ENCODE results near the gene TRIM46. TPM values are rescaled to one million over a fixed set of nuclear protein-coding genes. Genes with fewer than 3 reads are reported as not detected.
"Not testable (repeated sequence)": the region's sequence is repeated elsewhere in the genome, so short reads cannot be mapped to it uniquely, and the experiment has no call there.

TRIM46 gene
- total RNA-seq, 1 donor from 2014 or later, result 1.6 TPM

DNA sequence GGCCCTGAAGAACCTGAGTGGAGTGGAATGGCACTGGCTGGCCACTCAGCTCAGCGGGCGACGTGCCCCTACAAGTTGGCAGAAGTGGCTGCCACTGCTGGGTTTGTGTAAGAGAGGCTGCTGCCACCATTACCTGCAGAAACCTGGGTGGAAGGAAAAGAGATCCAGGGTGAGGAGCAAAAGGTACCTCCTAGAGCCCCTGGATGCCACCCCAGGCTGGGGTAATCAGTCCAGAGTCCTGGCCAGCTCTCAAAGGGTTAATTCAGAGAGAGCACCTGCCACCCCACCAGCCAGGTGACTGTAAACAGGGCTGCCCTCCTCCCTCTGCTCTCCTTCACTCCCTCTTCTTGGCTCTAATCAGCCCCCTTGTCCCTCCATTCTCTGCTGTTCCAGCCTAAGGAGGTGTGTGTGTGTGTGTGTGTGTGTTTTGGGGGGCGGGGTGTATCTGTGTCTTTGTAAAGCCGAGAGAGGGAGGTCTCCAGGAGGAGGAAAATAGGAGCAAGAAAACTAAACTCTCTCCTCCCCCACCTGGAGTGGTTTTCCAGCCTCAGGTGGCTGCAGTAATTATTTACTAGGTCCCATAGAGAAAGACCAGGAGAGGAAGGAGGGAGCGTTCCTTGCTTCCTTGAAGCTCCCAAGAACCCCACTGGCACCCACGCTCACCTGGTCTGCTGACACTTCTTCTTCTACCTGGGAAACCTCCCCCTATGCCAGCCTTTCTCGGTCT is 12.6 kb downstream of the TRIM46 start:
- no peak for DNase-seq (ENCODE audit: low spot score)

DNA sequence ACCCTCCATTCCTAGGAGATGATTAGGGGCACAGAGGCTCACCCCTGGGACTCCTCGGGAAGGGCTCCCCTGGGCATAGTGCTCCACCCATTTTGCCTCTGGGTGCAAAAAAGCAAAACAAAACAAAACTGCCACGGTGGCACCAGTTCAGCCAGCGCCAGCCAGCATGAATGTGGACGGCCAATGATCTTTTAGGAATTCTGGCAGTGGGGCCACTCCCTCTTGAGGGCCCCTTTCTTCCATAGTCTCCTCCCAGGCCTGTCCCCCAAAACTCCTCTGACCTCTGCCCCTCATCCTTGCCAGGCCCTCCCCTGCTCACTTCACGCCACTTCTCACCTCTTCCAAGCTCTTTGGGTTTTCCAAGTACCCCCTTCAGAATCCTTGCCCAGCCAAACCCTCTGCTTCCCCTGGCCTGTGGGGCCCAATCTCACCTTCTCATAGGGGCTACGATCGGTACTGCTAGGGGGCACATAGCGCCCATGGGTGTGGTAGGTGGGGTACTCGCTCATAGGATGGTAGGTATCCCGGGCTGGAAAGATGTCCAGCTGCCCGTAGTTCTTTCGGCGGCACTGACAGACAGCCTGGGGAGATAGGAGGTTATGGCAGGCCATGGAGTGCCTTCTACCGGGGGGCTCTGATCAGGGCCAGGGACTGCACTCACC is 13.3 kb downstream of the TRIM46 start:
- no peak for DNase-seq (ENCODE audit: low spot score)

DNA sequence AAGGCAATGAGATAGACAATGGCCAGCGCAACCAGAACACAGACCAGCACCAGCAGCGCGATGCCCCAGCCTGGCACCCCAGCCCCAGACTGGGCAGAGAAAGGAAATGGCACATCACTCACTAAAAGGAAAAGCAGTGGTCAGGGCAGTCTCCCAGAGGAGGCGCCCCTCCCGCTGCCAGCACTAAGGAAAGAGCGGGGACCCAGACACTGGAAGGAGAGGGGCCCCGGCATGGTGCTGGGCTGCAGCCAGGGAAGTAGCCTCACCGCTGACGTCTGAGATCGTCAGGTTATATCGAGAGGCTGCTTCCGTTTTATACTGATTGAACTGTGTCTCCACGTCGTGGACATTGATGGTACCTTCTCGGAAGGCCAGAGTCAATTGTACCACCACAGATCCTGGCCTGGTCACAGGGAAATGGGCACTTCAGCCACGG is 13.8 kb downstream of the TRIM46 start:
- no peak for DNase-seq (ENCODE audit: low spot score)

DNA sequence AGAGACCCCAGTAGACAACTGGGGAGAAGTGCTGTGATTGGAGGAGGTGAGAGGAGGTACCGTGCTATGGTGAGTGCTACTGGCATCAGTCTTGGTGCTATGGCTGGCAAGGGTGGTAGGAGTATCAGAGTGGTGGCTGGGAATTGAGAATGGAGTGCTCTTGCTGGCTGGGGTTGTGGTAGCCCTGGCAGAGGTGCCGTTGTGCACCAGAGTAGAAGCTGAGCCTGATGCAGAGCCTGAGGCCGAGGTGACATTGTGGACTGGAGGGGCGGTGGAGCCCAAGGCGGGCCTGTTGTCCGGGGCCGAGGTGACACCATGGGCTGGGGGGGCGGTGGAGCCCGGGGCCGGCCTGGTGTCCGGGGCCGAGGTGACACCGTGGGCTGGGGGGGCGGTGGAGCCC is 14.6 kb downstream of the TRIM46 start:
- no peak for DNase-seq (ENCODE audit: low spot score)

DNA sequence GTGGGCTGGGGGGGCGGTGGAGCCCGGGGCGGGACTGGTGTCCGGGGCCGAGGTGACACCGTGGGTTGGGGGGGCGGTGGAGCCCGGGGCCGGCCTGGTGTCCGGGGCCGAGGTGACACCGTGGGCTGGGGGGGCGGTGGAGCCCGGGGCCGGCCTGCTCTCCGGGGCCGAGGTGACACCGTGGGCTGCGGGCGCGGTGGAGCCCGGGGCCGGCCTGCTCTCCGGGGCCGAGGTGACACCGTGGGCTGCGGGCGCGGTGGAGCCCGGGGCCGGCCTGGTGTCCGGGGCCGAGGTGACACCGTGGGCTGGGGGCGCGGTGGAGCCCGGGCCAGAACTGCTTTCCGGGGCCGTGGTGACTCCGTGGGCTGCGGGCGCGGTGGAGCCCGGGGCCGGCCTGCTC is 16.3 kb downstream of the TRIM46 start:
- not testable (repeated sequence) for DNase-seq (ENCODE audit: low spot score)

DNA sequence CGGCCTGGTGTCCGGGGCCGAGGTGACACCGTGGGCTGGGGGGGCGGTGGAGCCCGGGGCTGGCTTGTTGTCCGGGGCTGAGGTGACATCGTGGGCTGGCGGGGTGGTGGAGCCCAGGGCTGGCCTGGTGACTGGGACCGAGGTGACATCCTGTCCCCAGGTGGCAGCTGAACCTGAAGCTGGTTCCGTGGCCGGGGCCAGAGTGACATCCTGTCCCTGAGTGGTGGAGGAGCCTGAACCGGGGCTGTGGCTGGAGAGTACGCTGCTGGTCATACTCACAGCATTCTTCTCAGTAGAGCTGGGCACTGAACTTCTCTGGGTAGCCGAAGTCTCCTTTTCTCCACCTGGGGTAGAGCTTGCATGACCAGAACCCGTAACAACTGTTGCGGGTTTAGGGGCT is 18.3 kb downstream of the TRIM46 start:
- no peak for DNase-seq (ENCODE audit: low spot score)

DNA sequence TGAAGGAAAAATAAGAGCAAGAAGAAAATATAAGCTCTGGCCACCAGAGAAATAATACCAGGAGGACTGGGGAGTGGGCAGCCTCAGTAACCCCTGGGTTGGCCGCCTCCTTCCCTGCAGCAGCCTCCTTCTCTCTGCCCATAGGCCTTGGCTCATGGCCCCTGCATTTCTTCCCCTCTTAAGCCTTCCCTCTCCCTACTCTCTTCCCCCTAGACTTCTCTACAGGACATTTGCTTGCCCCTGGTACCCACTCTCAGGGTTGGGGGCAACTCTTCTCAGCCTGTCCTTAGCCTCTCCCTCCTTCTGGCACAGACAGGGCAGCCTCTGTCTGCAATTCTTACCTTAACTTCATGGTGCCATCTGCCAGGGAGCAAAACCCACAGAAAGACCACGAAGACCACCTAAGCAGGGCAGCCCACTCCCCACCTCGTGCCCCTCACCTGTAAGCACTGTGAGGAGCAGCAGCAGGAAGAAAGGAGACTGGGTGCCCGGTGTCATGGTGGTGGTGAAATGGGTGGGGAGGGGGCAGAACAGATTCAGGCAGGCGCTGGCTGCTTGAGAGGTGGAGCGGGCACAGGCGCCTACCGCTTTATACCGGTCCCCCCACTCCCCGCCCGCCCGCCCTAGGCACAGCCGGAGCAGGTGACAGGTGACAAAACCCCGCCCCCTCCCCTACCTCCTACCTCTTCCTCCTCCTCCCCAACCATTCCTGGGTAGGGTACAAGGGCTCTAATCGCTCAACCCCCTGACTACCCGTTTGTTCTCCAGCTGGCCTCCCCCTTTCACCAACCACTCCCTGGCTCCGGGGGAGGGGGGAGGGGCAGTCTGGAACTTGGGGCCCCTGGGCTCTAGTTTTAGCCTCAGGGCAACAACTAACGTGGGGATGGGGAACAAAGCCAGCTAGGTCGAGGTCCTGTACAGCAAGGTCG is 19.0 kb downstream of the TRIM46 start:
- DNase-seq (ENCODE audit: low spot score), result peak; percentile 88

DNA sequence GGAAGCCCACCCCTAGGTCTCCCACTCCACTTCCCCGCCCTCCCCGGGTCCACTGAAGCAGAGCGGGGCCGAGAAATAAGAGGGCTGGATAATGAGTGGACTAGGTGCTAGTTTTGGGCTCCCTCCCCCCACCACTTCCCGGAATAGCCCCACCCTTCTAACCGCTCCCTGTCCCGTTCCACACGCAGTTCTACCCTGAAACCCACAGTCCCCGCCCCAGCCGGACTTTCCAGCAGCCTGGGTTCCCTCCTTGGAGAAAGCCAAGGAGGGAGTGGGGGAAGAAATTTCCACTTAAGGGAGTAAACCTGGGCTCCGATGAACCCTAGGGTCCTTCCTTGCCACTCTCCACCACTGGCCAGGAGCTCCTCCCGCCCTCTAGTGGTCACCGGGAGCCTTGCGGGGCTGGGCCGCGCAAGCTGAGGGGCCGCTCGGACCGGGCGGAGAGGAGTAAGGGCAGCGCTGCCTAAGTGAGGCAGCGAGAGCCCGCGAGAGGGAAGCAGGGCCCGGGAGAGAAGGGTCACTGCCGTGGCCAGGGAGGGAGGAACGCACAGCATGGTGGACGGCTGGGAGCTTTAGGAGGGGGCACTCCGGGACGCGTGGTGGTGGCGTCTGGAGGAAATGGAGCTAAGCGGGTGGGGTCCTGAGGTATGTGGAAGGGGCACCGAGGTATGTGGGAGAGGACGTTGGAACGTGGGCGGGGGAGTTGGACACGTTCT is 19.8 kb downstream of the TRIM46 start:
- DNase-seq (ENCODE audit: low spot score), result peak; percentile 97

DNA sequence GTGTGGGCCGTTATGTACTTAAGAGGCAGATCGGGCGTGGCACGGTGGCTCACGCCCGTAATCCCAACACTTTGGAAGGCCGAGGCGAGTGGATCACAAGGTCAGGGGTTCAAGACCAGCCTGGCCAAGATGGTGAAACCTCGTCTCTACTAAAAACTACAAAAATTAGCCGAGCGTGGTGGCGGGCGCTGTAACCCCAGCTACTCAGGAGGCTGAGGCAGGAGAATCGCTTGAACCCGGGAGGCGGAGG is 20.3 kb downstream of the TRIM46 start:
- not testable (repeated sequence) for DNase-seq (ENCODE audit: low spot score)

DNA sequence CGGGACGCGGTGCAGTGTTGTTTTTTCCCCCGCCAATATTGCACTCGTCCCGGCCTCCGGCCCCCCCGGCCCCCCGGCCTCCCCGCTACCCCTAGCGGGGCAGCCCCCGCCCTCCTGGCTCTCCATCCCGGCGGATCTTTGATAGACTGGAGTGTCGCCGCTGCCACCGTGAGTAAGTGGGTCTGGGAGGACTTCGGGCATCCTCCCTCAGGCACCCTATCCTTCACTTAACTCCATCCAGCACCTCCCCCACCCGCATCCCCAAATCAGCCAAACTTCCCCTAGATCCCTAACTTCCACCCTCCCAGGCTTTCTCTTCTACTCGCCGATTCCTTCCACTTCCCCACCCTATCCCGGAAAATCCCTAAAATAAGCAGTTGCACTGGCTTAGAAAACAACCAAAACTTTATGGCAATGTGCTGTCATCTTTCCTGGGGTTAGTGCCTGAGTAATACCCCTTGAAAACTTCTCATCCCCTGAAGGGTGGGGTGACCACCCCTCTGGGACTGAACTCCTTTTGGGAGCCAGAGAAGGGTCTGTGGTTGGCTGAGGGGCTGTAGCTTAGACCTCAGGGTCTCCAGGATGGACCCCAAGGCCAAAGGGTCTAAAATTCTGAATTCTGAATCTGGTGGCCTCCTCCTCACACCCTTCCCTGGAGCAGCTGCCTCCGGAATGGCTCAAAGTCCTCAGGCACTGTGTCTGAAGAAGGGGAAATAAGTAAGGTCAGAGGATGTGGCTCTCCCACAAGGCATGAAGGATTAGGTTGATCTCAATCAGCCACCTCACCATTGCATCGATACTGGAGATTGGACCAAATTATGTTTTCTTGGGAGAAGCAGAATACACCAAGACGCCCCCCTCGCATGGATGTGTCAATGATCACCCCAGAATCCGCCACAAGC is 21.8 kb downstream of the TRIM46 start:
- no peak for DNase-seq (ENCODE audit: low spot score)

DNA sequence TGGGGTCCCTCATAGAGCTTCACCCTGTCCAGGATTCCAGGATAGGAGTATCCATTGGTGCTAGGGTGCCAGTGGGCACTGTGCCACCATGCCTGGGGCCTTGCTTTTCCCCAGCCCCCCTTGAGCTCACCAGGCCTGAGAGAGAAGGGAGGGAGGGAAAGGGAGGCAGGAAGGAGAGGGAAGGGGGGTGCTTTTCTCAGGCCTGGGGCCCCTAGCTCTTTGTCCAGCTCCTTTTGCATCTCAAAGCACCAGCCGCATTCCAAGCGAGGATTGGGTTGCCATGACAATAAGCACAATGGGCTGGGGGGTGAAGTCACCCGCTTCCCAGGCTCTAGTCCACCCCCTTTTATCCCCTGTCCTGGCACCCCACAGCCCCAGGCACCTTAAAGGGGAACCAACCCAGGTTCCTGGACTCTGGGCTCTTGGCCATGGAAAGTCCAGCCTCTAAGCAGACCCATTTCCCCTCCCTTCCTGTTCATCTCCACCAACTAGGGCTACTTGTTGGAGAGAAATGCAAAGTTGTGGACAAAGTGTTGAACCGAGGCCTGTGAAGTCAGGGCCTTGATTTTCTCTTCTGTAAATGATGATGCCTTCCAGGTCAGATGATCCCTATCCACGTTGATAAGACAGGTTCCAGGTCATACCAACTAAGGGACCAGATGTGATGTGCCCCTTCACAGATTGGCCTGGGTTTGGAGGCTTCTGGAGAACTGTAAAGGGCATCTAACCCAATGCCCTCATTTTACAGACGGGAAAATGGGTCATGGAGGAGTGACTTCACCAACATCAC is 22.6 kb downstream of the TRIM46 start:
- no peak for DNase-seq (ENCODE audit: low spot score)

DNA sequence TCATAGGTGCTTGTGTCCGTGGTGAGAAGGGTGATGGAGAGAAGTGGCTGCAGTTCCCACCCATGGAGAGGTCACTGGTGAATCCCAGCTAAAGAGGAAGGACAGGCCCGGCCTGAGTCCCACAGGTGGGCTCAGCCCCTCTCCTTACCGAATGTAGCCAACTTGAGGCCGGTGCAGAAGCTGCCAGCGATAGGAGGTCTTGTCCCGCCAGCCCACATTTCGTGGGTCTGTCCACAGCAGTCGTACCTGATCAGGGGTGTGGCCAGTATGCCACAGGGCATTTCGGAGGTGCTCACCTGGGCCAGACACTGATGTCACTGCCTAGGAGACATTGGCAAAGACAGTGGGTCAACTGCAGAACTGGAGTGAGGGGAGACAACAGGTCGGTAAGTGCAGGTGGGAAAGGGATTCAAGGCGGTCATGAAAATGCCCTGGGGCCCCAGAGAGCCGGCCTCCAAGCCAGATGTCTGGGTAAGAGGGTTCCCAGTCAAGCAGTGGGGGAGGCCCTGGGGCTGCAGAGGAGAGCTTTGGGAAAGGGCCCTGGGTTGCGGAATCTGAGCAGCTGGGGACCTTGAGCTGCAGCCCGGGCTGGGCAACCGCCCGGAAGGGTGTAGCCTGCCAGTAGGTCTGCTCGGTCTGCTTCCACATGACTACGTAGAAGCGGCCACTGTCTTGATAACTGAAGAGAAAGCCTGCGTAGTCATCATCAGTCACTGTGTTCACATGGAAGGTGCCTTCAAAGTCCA is 23.4 kb downstream of the TRIM46 start:
- no peak for DNase-seq (ENCODE audit: low spot score)

DNA sequence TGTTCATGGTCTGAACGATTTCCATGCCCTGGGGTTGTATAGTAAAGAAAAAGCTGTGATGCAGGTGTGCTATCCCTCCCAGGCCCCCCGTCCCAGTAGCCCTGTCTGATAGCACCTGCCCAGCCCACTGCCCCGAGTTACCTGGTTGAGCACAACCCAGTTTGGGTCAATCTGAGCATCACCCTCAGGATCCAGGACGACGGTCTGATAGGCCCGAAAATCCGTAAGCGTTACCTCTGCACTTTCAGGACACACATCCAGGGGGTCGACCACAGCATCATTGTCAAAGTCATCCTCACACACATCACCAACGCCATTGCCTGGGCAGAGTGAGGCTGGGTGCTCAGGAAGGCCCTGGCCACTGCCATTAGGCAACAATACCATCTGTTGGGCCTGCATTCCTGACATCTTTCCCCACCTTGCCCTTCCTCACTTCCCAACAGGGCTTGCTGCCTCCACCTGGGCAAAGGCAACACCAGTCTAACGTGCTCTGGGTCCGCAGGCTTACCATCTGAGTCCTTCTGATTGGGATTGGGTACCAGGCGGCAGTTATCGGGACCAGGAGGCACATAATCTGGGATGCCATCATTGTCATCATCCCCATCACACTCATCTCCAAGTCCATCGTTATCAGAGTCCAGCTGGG is 24.4 kb downstream of the TRIM46 start:
- DNase-seq (ENCODE audit: low spot score), result no peak

DNA sequence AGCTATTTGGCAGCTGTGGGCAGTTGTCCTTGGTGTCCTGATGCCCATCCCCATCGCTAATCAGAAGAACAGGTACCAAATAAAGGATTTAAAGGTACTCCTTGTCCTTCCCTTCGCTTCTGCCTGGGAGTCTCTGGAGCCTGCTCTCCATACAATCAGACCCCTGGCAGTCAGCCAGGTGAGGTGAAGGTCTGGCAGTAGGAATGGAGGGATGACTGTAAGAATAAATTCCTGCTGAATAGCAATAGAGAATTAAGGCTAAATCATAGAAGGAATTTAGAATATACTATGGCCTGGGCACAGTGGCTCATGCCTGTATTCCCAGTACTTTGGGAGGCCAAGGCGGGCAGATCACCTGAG is 24.9 kb downstream of the TRIM46 start:
- no peak for DNase-seq (ENCODE audit: low spot score)

DNA sequence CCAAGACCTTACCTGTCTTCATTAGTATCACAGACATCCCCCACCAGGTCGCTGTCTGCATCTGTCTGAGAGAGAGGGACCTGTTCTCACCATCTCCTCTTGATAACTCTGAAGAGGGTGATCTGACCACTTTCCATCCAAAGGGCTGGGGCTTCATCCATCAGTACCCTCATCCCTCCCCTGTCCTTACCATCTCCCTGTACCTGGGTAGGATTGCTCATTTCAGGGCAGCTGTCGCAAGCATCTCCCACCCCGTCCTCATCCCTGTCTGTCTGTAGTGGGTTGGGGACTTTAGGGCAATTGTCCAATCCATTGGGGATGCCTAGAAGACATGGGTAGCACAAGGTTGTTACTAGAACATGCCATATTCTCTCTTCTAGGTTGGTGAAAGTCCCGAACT is 26.1 kb downstream of the TRIM46 start:
- DNase-seq (ENCODE audit: low spot score), result no peak

DNA sequence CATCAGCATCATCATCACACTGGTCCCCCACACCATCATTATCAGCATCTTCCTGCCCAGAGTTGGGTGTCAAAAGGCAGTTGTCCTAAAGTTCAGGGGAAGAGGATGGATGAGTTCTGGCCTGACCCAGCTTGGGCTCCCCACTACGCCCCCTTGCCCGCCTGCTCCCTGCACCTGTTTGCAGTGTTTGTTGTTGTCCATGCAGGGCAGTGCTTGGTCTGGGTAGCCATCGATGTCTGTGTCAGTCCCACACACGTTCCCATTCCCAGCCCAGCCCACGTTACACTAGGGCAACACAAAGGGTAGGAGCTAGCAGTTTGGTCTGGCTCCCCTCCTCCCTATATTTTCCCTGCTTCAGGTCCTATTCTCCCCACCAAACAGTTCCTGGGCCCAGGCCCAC is 27.3 kb downstream of the TRIM46 start:
- DNase-seq (ENCODE audit: low spot score), result no peak

DNA sequence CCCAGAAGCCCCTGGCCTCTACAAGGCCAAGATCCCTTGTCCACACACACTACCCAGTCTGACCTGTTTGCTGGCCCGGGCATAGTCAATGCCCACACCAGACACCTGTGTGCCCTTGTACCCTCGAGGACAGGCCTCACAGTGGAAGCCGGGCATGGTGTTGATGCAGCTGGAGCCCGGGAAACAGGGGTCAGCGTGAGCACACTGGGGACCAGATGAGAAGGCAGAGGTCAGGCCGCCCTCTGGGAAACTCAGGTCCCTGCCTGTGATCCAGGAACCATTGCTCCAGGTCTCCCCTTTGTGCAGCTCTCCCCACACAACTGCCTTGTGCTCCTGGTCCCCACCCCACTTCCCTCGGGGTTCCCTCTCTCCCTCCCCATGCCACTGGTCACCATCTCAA is 28.5 kb downstream of the TRIM46 start:
- no peak for DNase-seq (ENCODE audit: low spot score)

DNA sequence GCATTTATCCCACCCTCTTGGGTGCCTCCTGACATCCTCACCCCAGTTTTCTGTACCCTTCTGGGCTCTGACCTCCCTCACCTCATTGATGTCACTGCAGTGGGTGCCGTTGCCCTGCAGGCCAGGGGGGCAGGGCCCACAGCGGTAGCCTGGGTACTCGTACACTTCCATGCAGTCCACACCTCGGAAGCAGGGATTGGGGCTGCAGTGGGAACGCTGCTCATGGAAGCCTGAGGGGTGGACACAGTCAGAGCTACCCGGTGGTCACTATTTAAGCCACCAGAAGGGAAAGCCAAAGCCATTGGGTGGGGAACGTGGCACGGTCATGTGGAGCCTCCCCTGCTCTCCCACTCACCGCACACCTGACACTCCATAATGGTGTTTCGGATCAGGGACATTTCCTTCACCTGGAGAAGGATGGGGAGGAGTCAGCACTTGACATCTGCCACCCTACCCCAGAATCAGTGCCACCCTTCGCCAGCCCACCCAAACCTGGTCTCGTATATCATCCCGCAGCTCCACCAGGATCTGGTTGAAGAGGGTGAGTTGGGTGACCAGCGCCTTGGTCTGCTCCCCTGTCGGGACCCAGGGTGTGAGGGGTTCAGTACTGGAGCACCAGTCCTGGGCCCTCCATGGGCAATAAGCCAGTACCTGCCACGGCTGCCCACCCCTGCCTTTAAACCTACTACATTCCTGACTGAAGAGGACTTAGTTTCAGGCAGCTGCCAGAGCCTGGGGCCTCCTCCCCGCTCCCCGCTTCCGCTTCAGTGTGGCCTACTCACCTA is 29.3 kb downstream of the TRIM46 start:
- no peak for DNase-seq (ENCODE audit: low spot score)
